Smooth muscle cell (in vitro differentiated cells): ENCODE measurements around the gene RSBN1L. TPM values are rescaled to one million over a fixed set of nuclear protein-coding genes. Genes with fewer than 3 reads are reported as not detected.

ENCODE experiments used
- DNase-seq: peaks from one replicate; lab custom pipeline; 2025; ENCODE audit not compliant: unreplicated experiment; lab: John Stamatoyannopoulos, UW
- H2AFZ ChIP-seq: fragments of 200-600 bp; sonication (generic); 2 replicates; pipeline ENCODE4 v1.6.0; 2016; ENCODE audit warnings: antibody characterized with exemption, low read depth, mild to moderate bottlenecking
- H3F3A ChIP-seq: fragments of 200-600 bp; sonication (generic); 2 replicates; pipeline ENCODE4 v1.6.0; 2017; ENCODE audit warnings: antibody characterized with exemption, low read depth
- H3K27ac ChIP-seq: fragments of 200-600 bp; sonication (generic); 2 replicates; pipeline ENCODE4 v1.5.1; 2016; ENCODE audit warnings: low read depth, mild to moderate bottlenecking
- H3K27me3 ChIP-seq: fragments of 200-600 bp; sonication (generic); 2 replicates; pipeline ENCODE4 v1.6.1; 2016; ENCODE audit warnings: low read depth, mild to moderate bottlenecking
- H3K36me3 ChIP-seq: fragments of 200-600 bp; sonication (generic); 2 replicates; pipeline ENCODE4 v1.5.1; 2016; ENCODE audit warnings: low read depth
- H3K4me1 ChIP-seq: fragments of 200-600 bp; sonication (generic); 2 replicates; pipeline ENCODE4 v1.5.1; 2016; ENCODE audit warnings: low read depth
- H3K4me2 ChIP-seq: fragments of 200-600 bp; sonication (generic); 2 replicates; pipeline ENCODE4 v1.6.0; 2016; ENCODE audit warnings: mild to moderate bottlenecking
- H3K4me3 ChIP-seq: fragments of 200-600 bp; sonication (generic); 2 replicates; pipeline ENCODE4 v1.5.1; 2016; ENCODE audit warnings: mild to moderate bottlenecking
- H3K79me2 ChIP-seq: fragments of 200-600 bp; sonication (generic); 2 replicates; pipeline ENCODE4 v1.6.0; 2016; ENCODE audit warnings: low read depth, mild to moderate bottlenecking
- H3K9ac ChIP-seq: fragments of 200-600 bp; sonication (generic); 2 replicates; pipeline ENCODE4 v1.6.0; 2016; ENCODE audit warnings: low read depth
- H3K9me3 ChIP-seq: fragments of 200-600 bp; sonication (generic); replicated peaks from 2 replicates; pipeline ENCODE4 v1.5.1; 2016; ENCODE audit warnings: low read depth
- H4K20me1 ChIP-seq: fragments of 200-600 bp; sonication (generic); 2 replicates; pipeline ENCODE4 v1.6.0; 2016; ENCODE audit warnings: low read depth
- WGBS: methylation state at CpG from one replicate; pipeline ENCODE4 v1.1.7; 2016; ENCODE audit warnings: low lambda C conversion rate; 5-methylcytosine and 5-hydroxymethylcytosine counted together
- polyA plus RNA-seq: library from polyadenylated mRNA; unstranded; fragments of >200 nt; fragmentation: Nextera tagmentation; extraction: Ambion mirVana; gene quantifications from 2 replicates; pipeline ENCODE4 v1.2.1, GENCODE V29; 2016
- total RNA-seq: library from RNA; depleted of rRNA; stranded (reverse); fragments of >200 nt; gene quantifications from 2 replicates; pipeline ENCODE4 v1.2.3, GENCODE V29; 2014
- TF ChIP-seq, protein P1 (sequence below): fragments of 200-600 bp; sonication (generic); IDR thresholded peaks from 2 replicates; pipeline ENCODE4 v1.5.1; 2017; ENCODE audit warnings: borderline replicate concordance, mild to moderate bottlenecking, antibody characterized with exemption; ENCODE audit not compliant: insufficient read depth, poor library complexity, severe bottlenecking

Gene RSBN1L
- total and polyA plus RNA-seq, 2 experiments from 2014 or later: 3.8 to 26.2 TPM

DNA sequence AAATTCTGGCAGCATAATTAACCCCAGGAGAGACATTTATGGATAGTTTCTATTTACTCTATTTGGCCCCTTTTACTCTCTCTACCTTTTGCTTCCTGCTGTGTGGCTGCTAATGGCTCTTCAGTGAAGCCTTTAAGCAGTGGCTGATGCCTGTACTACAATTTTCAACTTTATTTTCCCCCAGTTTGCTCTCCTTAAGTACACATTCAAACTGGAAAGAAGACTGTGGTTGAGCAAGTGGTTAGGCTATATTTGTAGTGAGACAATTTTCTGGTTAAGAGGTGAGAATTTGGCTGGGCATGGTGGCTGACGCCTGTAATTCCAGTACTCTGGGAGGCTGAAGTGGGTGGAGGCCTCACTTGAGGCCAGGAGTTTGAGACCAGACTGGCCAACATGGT, 8.5 kb upstream of the RSBN1L start:
- TF ChIP-seq, protein P1, sequence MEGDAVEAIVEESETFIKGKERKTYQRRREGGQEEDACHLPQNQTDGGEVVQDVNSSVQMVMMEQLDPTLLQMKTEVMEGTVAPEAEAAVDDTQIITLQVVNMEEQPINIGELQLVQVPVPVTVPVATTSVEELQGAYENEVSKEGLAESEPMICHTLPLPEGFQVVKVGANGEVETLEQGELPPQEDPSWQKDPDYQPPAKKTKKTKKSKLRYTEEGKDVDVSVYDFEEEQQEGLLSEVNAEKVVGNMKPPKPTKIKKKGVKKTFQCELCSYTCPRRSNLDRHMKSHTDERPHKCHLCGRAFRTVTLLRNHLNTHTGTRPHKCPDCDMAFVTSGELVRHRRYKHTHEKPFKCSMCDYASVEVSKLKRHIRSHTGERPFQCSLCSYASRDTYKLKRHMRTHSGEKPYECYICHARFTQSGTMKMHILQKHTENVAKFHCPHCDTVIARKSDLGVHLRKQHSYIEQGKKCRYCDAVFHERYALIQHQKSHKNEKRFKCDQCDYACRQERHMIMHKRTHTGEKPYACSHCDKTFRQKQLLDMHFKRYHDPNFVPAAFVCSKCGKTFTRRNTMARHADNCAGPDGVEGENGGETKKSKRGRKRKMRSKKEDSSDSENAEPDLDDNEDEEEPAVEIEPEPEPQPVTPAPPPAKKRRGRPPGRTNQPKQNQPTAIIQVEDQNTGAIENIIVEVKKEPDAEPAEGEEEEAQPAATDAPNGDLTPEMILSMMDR: no peak
- H3K27ac ChIP-seq: peak overlapping the region; percentile 32
- peaks cover 33% of the 10 kb centered on the region for H3K79me2 ChIP-seq
- WGBS: 100% methylated on average over 1 of the region's 1 CpG
- H3K4me2 ChIP-seq: peak overlapping the region; percentile 69
- no peaks in the 10 kb centered on the region for H3K4me1 ChIP-seq
- H3K4me3 ChIP-seq: no peak overlapping the region
- no peak for DNase-seq
- no peak overlapping the region for H2AFZ ChIP-seq
- no peaks in the 10 kb centered on the region for H3K36me3 ChIP-seq
- H4K20me1 ChIP-seq: peaks cover 36% of the 10 kb centered on the region
- no peaks in the 10 kb centered on the region for H3K27me3 ChIP-seq
- H3K9me3 ChIP-seq: no peaks in the 10 kb centered on the region
- peaks cover 7% of the 10 kb centered on the region for H3F3A ChIP-seq
- H3K9ac ChIP-seq: no peak overlapping the region

DNA sequence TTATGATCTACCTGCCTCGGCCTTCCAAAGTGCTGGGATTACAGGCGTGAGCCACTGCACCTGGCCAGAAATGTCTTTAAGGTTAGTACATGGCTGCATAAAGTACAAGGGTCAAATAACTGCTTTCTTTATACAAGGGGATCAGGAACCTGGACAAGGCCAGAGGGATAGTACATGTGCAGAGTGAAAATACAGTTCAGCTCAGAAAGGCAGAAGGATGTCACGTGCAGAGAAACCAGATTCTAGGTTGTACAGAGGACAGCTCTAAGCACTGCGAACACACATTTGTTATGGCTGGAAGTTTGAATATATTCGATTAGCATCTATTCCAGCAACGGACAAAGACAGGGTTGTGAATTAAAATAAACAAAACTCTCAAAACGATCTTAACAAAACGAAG, 6.0 kb upstream of the RSBN1L start:
- H3K4me2 ChIP-seq: no peak overlapping the region
- peaks cover 52% of the 10 kb centered on the region for H4K20me1 ChIP-seq
- H3K27ac ChIP-seq: no peak overlapping the region
- H3F3A ChIP-seq: peaks cover 7% of the 10 kb centered on the region
- peaks cover 50% of the 10 kb centered on the region for H3K79me2 ChIP-seq
- TF ChIP-seq, protein P1: no peak
- no peak overlapping the region for H2AFZ ChIP-seq
- no peak for DNase-seq
- no peak overlapping the region for H3K9ac ChIP-seq
- no peaks in the 10 kb centered on the region for H3K9me3 ChIP-seq
- H3K27me3 ChIP-seq: no peaks in the 10 kb centered on the region
- no peaks in the 10 kb centered on the region for H3K36me3 ChIP-seq
- no peak overlapping the region for H3K4me3 ChIP-seq
- H3K4me1 ChIP-seq: peaks cover 14% of the 10 kb centered on the region
- 79% methylated on average over 8 of the region's 8 CpGs for whole genome bisulfite sequencing

DNA sequence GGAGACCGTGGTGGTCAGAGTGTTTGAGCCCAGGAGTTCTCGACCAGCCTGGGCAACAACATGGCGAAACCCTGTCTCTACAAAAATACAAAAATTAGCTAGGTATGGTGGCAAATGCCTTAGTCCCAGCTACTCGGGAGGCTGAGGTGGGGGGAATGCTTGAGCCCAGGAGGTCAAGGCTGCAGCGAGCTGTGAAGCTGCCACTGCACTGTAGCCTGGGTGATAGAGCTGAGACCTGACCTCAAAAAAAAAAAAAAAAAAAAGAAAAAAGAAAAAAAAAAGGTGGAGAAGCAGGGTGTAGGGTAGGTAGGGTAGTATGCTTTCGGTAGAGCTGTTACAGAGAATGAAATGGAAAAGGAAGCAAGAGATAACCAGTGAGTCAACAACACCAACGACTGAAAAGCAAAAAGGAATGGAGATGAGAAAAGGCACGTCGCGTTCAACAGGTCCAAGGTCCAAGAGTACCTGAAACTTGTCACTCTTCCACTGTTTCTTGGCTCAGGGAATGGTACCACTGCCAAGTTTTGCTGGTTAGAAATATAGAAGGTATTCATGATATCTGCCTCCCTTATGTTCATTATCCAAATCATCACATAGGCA, 4.3 kb upstream of the RSBN1L start:
- Histone ChIP-seq H3K36me3 (no peaks in the 10 kb centered on the region), H3K4me3 (no peak overlapping the region), H4K20me1 (peaks cover 45% of the 10 kb centered on the region), H3K9ac (no peak overlapping the region), H3K79me2 (peaks cover 56% of the 10 kb centered on the region), H2AFZ (no peak overlapping the region), H3K27ac (no peak overlapping the region), H3K9me3 (no peaks in the 10 kb centered on the region), H3F3A (peaks cover 7% of the 10 kb centered on the region), H3K4me2 (no peak overlapping the region), H3K4me1 (peaks cover 14% of the 10 kb centered on the region), H3K27me3 (no peaks in the 10 kb centered on the region)
- 97% methylated on average over 10 of the region's 10 CpGs for WGBS
- no peak for DNase-seq
- TF ChIP-seq, protein P1: no peak
